ENCODE data around the gene PTGES. TPM values are rescaled to one million over a fixed set of nuclear protein-coding genes. Genes with fewer than 3 reads are reported as not detected.

Gene PTGES
- total RNA-seq, 1 donor from 2014 or later = not detected

GRCh38 chr9:129781131-129781530 is 28.3 kb upstream of the PTGES start:
- ATAC-seq (ENCODE audit: low read depth) (no peak), DNase-seq (no peak)
- intact Hi-C loops (cut with micrococcal nuclease) = loop anchor here (5.0 kb wide), 1 partner anchor 774 kb away; no protein-coding TSS in a partner anchor
- Mint-ChIP-seq H3K9me3 (no peaks in the 10 kb centered on the region), H3K27me3 (peaks cover 20% of the 10 kb centered on the region), H3K27ac (no peak overlapping the region), H3K4me1 (peaks cover 3% of the 10 kb centered on the region), H3K36me3 (ENCODE audit: low read depth) (no peaks in the 10 kb centered on the region), H3K4me3 (no peak overlapping the region)
- ChIA-PET CTCF (interaction anchor here (2.6 to 5.4 kb wide), 3 partner anchors 43 to 650 kb away, joined by 9 to 18 read pairs (median 11); no protein-coding TSS in a partner anchor), POLR2A (interaction anchor here (0.9 kb wide), 1 partner anchor 649 kb away, joined by 4 read pairs; no protein-coding TSS in a partner anchor)
- no peak for TF ChIP-seq CTCF (IDR thresholded peaks at IDR 0.05)

- DNase-seq (no peak), ATAC-seq (ENCODE audit: low read depth) (no peak)
- Mint-ChIP-seq H3K36me3 (ENCODE audit: low read depth) (no peaks in the 10 kb centered on the region), H3K4me1 (peaks cover 3% of the 10 kb centered on the region), H3K9me3 (no peaks in the 10 kb centered on the region), H3K4me3 (no peak overlapping the region), H3K27ac (no peak overlapping the region), H3K27me3 (peaks cover 23% of the 10 kb centered on the region)
- CTCF ChIA-PET = interaction anchor here (5.4 kb wide), 1 partner anchor 648 kb away, joined by 18 read pairs; no protein-coding TSS in a partner anchor
- POLR2A ChIA-PET = no interaction called here
- intact Hi-C loops (cut with micrococcal nuclease) = loop anchor here (5.0 kb wide), 1 partner anchor 772 kb away; no protein-coding TSS in a partner anchor
- TF ChIP-seq CTCF (IDR thresholded peaks at IDR 0.05) = no peak
Measured at GRCh38 chr9:129779560-129780190, 26.8 kb upstream of the PTGES start.

- no peak for DNase-seq
- Mint-ChIP-seq H3K4me1 (no peaks in the 10 kb centered on the region), H3K9me3 (no peaks in the 10 kb centered on the region), H3K4me3 (no peak overlapping the region), H3K27me3 (peaks cover 23% of the 10 kb centered on the region), H3K27ac (no peak overlapping the region), H3K36me3 (ENCODE audit: low read depth) (no peaks in the 10 kb centered on the region)
- ChIA-PET CTCF (no interaction called here), POLR2A (interaction anchor here (0.6 kb wide), 1 partner anchor 38 kb away, joined by 4 read pairs; no protein-coding TSS in a partner anchor)
- intact Hi-C loops (cut with micrococcal nuclease) = no loop called here
- no peak for ATAC-seq (ENCODE audit: low read depth)
- no peak for TF ChIP-seq CTCF (IDR thresholded peaks at IDR 0.05)
Measured at GRCh38 chr9:129778469-129778868, 25.6 kb upstream of the PTGES start.

- ATAC-seq (ENCODE audit: low read depth) = no peak
- no peak for TF ChIP-seq CTCF (IDR thresholded peaks at IDR 0.05)
Measured at GRCh38 chr9:129777769-129778130, 24.9 kb upstream of the PTGES start.

GRCh38 chr9:129776938-129777768 is 24.3 kb upstream of the PTGES start:
- CTCF ChIA-PET = interaction anchor here (1.4 kb wide), 1 partner anchor 638 kb away, joined by 3 read pairs; no protein-coding TSS in a partner anchor
- Mint-ChIP-seq H3K4me1 (no peaks in the 10 kb centered on the region), H3K27me3 (peaks cover 23% of the 10 kb centered on the region), H3K4me3 (no peak overlapping the region), H3K9me3 (no peaks in the 10 kb centered on the region), H3K36me3 (ENCODE audit: low read depth) (no peaks in the 10 kb centered on the region), H3K27ac (no peak overlapping the region)
- ATAC-seq (ENCODE audit: low read depth) (no peak), DNase-seq (no peak)
- TF ChIP-seq CTCF (IDR thresholded peaks at IDR 0.05) = no peak
- POLR2A ChIA-PET = interaction anchor here (0.6 kb wide), 1 partner anchor 261 kb away, joined by 5 read pairs; no protein-coding TSS in a partner anchor
- intact Hi-C loops (cut with micrococcal nuclease) = no loop called here

More at GRCh38 chr9:129777769-129778130, 24.9 kb upstream of the PTGES start:
- intact Hi-C loops (cut with micrococcal nuclease) = no loop called here
- Mint-ChIP-seq H3K4me3 (no peak overlapping the region), H3K36me3 (ENCODE audit: low read depth) (no peaks in the 10 kb centered on the region), H3K27ac (no peak overlapping the region), H3K4me1 (no peaks in the 10 kb centered on the region), H3K27me3 (peaks cover 23% of the 10 kb centered on the region), H3K9me3 (no peaks in the 10 kb centered on the region)
- DNase-seq = no peak
- POLR2A ChIA-PET = interaction anchor here (0.6 kb wide), 1 partner anchor 260 kb away, joined by 5 read pairs; no protein-coding TSS in a partner anchor
- CTCF ChIA-PET = no interaction called here
